ENCODE results near the gene ZSWIM7.
A peak's percentile ranks its signal among the peaks of the same experiment; 100 is the strongest.

DNA sequence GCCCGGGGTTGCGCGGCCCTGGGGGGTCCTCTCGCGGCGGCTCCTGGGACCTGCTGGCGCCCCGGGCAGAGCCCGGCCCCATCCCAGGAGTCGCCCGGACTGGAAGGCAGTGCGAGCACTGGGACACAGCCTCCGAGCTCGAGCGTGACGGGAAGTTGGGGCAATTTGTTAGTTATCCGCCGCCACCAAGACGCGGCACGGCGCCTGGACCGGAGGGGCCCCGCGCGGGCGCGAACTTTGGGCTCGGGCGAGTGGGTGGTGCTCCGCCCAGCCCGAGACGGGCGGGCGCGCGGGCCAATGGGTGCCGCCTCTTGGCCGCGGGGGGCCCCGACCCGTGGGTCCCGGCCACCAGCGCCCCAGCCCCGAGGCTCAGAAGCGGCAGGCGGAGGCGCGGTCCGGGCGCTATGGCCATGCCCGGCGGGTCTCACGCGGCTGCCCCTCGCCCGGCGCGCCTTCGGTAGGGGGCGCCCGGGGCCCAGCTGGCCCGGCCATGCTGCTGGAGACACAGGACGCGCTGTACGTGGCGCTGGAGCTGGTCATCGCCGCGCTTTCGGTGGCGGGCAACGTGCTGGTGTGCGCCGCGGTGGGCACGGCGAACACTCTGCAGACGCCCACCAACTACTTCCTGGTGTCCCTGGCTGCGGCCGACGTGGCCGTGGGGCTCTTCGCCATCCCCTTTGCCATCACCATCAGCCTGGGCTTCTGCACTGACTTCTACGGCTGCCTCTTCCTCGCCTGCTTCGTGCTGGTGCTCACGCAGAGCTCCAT is 54.6 kb downstream of the ZSWIM7 start, which contains the start of gene ADORA2B:
- TF ChIP-seq, protein P1, sequence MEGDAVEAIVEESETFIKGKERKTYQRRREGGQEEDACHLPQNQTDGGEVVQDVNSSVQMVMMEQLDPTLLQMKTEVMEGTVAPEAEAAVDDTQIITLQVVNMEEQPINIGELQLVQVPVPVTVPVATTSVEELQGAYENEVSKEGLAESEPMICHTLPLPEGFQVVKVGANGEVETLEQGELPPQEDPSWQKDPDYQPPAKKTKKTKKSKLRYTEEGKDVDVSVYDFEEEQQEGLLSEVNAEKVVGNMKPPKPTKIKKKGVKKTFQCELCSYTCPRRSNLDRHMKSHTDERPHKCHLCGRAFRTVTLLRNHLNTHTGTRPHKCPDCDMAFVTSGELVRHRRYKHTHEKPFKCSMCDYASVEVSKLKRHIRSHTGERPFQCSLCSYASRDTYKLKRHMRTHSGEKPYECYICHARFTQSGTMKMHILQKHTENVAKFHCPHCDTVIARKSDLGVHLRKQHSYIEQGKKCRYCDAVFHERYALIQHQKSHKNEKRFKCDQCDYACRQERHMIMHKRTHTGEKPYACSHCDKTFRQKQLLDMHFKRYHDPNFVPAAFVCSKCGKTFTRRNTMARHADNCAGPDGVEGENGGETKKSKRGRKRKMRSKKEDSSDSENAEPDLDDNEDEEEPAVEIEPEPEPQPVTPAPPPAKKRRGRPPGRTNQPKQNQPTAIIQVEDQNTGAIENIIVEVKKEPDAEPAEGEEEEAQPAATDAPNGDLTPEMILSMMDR (conservative IDR thresholded peaks at IDR 0.05; ENCODE audit: low read depth in 2 of 2) = peak in 1 of 2 experiments; percentile 75; a peak in 3 of 4 replicates
- TF ChIP-seq, protein P2, sequence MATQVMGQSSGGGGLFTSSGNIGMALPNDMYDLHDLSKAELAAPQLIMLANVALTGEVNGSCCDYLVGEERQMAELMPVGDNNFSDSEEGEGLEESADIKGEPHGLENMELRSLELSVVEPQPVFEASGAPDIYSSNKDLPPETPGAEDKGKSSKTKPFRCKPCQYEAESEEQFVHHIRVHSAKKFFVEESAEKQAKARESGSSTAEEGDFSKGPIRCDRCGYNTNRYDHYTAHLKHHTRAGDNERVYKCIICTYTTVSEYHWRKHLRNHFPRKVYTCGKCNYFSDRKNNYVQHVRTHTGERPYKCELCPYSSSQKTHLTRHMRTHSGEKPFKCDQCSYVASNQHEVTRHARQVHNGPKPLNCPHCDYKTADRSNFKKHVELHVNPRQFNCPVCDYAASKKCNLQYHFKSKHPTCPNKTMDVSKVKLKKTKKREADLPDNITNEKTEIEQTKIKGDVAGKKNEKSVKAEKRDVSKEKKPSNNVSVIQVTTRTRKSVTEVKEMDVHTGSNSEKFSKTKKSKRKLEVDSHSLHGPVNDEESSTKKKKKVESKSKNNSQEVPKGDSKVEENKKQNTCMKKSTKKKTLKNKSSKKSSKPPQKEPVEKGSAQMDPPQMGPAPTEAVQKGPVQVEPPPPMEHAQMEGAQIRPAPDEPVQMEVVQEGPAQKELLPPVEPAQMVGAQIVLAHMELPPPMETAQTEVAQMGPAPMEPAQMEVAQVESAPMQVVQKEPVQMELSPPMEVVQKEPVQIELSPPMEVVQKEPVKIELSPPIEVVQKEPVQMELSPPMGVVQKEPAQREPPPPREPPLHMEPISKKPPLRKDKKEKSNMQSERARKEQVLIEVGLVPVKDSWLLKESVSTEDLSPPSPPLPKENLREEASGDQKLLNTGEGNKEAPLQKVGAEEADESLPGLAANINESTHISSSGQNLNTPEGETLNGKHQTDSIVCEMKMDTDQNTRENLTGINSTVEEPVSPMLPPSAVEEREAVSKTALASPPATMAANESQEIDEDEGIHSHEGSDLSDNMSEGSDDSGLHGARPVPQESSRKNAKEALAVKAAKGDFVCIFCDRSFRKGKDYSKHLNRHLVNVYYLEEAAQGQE (IDR thresholded peaks at IDR 0.05; ENCODE audit: unreplicated experiment) = no peak
- TF ChIP-seq EZH2 (IDR thresholded peaks at IDR 0.05; ENCODE audit: low read depth, unreplicated experiment) = peak; percentile 51
- TF ChIP-seq POLR2AphosphoS5 (IDR thresholded peaks at IDR 0.05; ENCODE audit: low read depth) = peak; percentile 43
- no peak for TF ChIP-seq JUNB (IDR thresholded peaks at IDR 0.05; ENCODE audit: unreplicated experiment)
- peak; percentile 40; the same call in 1 of the 2 replicates for TF ChIP-seq CREB1 (CRISPR knock-in tag; IDR thresholded peaks at IDR 0.05; ENCODE audit: low read depth)
- no peak for TF ChIP-seq EZH2phosphoT487 (IDR thresholded peaks at IDR 0.05; ENCODE audit: unreplicated experiment)
- TF ChIP-seq STAT1 (IDR thresholded peaks at IDR 0.05; ENCODE audit: unreplicated experiment) = no peak
